Measurements from ENCODE around the gene PLAAT2. TPM values are rescaled to one million over a fixed set of nuclear protein-coding genes. Genes with fewer than 3 reads are reported as not detected.

The PLAAT2 gene
- total and polyA plus RNA-seq, 9 of the 15 experiments (the other 6 are each of a cell fraction or from before 2014, with no cell fraction given) = not detected

- TF ChIP-seq EP400 (IDR thresholded peaks at IDR 0.05) (no peak), GABPB2 (CRISPR knock-in tag; conservative IDR thresholded peaks at IDR 0.05) (no peak), NCOA4 (IDR thresholded peaks at IDR 0.05; ENCODE audit: partially characterized antibody) (no peak), ZKSCAN3 (CRISPR knock-in tag; IDR thresholded peaks at IDR 0.05) (peak; percentile 85), CBX2 (IDR thresholded peaks at IDR 0.05; ENCODE audit: insufficient read depth, low read length, poor library complexity, severe bottlenecking) (no peak), FOXM1 (IDR thresholded peaks at IDR 0.05; ENCODE audit: low read depth) (no peak), FOXM1 (CRISPR knock-in tag; IDR thresholded peaks at IDR 0.05; ENCODE audit: low read depth) (no peak), ARHGAP35 (IDR thresholded peaks at IDR 0.05; ENCODE audit: partially characterized antibody) (no peak), NFATC3 (IDR thresholded peaks at IDR 0.05) (no peak), CEBPB (tag; IDR thresholded peaks at IDR 0.05) (0 out of 2 replicates have a peak, but pooled peaks have one; percentile 9), SOX6 (IDR thresholded peaks at IDR 0.05) (0 out of 2 replicates have a peak, but pooled peaks have one; percentile 41), TRIM24 (IDR thresholded peaks at IDR 0.05) (no peak), NCOA1 (IDR thresholded peaks at IDR 0.05; ENCODE audit: low read depth) (no peak), SNRNP70 (optimal IDR thresholded peaks at IDR 0.05; ENCODE audit: low read depth, low read length) (no peak), E4F1 (CRISPR knock-in tag; IDR thresholded peaks at IDR 0.05; ENCODE audit: borderline replicate concordance) (peak; percentile 82), ZHX1 (conservative IDR thresholded peaks at IDR 0.05; ENCODE audit: low read length) (no peak), HNRNPL (IDR thresholded peaks at IDR 0.05; ENCODE audit: low read depth, low read length) (no peak), DPF2 (IDR thresholded peaks at IDR 0.05) (peak; percentile 52; the same call in 1 of the 2 replicates), RNF219 (CRISPR knock-in tag; IDR thresholded peaks at IDR 0.05) (peak; percentile 17; the same call in 1 of the 2 replicates), GMEB1 (CRISPR knock-in tag; IDR thresholded peaks at IDR 0.05) (peak; percentile 85), SUPT5H (IDR thresholded peaks at IDR 0.05) (no peak), IFI16 (CRISPR knock-in tag; IDR thresholded peaks at IDR 0.05) (peak; percentile 93)
Measured at GRCh38 chr11:63534895-63535461, 28.2 kb downstream of the PLAAT2 start (continued).

All from K562 (cell line).